AG10803 (cell line): ENCODE measurements around the gene SH3RF1.
A peak's percentile ranks its signal among the peaks of the same experiment; 100 is the strongest.

Experiments used
- DNase-seq: peaks from one replicate; pipeline ENCODE4 v3.0.0; 2010; ENCODE audit warnings: low read depth
- H3K4me3 ChIP-seq: 2 replicates; pipeline ENCODE4 v1.5.1; 2011; ENCODE audit warnings: mild to moderate bottlenecking, low read length, control low read depth
- TF ChIP-seq, protein P1 (sequence below): conservative IDR thresholded peaks from 2 replicates; pipeline ENCODE4 v1.5.1; 2011; ENCODE audit warnings: mild to moderate bottlenecking, low read length, control low read depth, inconsistent platforms

SH3RF1 gene

DNA sequence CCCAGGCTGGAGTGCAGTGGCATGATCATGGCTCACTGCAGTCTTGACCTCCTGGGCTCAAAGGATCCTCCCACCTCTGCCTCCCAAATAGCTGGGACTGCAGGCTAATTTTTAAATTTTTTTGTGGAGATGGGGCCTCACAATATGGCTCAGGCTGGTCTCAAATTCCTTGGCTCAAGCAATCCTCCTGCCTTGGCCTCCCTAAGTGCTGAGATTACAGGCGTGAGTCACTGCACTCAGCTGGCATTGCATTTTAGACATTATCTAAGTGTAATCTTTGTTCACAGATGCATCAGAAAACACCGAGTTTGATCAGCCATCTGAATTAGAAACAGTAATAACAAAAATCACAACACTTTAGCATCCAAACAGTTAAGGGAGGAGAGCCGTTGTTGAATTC is 207.3 kb downstream of the SH3RF1 start:
- no peak for DNase-seq
- H3K4me3 ChIP-seq = no peak overlapping the region
- TF ChIP-seq, protein P1, sequence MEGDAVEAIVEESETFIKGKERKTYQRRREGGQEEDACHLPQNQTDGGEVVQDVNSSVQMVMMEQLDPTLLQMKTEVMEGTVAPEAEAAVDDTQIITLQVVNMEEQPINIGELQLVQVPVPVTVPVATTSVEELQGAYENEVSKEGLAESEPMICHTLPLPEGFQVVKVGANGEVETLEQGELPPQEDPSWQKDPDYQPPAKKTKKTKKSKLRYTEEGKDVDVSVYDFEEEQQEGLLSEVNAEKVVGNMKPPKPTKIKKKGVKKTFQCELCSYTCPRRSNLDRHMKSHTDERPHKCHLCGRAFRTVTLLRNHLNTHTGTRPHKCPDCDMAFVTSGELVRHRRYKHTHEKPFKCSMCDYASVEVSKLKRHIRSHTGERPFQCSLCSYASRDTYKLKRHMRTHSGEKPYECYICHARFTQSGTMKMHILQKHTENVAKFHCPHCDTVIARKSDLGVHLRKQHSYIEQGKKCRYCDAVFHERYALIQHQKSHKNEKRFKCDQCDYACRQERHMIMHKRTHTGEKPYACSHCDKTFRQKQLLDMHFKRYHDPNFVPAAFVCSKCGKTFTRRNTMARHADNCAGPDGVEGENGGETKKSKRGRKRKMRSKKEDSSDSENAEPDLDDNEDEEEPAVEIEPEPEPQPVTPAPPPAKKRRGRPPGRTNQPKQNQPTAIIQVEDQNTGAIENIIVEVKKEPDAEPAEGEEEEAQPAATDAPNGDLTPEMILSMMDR = no peak

DNA sequence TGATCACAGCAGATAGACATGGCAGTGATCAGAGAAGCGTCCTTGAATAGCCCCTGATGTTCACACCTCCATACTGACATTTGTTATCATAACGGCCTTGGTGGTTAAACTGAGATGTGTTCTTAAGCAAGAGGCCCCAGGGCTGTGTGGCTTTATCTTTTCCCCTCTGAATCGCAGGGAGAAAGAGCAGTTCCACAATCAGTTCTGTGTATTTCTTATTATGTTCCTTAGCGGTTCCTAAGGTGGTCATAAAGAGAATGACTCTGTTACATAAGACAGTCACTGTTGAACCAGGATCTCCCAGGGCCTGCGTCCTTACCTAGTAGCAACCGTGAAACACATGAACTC is 207.9 kb downstream of the SH3RF1 start:
- DNase-seq = no peak
- no peak overlapping the region for H3K4me3 ChIP-seq
- TF ChIP-seq, protein P1 = no peak

DNA sequence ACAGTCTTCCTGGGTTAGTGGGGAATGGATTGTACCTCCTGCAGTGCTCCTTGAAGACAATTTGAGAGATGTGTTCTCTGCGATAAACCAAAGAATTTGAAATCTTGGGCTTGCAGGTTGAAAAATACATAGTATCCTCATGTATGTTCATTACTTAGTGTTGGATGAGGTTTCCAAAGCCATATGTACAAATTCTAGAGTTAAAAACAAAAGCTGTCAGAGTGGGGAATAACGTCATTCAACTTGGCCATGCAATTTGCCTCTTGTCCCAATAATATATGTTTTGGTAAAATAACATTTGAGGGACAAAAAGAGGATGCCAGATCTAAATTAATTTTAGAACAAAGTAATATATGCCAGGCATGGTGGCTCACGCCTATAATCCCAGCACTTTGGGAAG is 209.4 kb downstream of the SH3RF1 start:
- H3K4me3 ChIP-seq = no peak overlapping the region
- no peak for DNase-seq
- TF ChIP-seq, protein P1 = no peak

DNA sequence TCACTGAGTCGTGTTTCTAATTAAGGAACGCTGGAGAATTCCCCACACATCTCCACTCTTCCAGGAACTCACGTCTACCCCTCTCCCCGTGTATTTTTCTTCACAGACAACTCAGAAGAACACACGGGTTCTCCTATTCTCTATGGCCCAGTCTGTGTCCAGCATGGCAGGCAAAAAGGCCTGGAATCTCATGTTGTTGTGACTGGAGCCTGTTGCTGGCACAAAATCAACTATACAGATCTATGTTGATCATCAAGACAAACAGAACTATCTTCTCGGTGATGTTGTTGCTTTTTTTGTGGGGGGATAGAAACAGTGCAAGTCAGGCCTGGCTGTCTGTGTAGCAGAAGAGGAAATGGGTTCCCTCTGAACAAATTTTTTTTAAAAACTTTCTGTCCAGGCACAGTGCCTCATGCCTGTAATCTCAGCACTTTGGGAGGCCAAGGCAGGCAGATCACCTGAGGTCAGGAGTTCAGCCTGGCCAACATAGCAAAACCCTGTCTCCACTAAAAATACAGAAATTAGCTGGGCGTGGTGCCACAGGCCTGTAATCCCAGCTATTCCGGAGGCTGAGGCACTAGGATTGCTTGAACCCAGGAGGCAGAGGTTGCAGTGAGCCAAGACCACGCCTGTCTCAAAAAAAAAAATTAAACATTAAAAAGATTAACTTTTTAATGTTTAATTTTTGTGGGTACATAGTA is 210.2 kb downstream of the SH3RF1 start:
- no peak overlapping the region for H3K4me3 ChIP-seq
- peak; percentile 51 for DNase-seq
- TF ChIP-seq, protein P1 = no peak

DNA sequence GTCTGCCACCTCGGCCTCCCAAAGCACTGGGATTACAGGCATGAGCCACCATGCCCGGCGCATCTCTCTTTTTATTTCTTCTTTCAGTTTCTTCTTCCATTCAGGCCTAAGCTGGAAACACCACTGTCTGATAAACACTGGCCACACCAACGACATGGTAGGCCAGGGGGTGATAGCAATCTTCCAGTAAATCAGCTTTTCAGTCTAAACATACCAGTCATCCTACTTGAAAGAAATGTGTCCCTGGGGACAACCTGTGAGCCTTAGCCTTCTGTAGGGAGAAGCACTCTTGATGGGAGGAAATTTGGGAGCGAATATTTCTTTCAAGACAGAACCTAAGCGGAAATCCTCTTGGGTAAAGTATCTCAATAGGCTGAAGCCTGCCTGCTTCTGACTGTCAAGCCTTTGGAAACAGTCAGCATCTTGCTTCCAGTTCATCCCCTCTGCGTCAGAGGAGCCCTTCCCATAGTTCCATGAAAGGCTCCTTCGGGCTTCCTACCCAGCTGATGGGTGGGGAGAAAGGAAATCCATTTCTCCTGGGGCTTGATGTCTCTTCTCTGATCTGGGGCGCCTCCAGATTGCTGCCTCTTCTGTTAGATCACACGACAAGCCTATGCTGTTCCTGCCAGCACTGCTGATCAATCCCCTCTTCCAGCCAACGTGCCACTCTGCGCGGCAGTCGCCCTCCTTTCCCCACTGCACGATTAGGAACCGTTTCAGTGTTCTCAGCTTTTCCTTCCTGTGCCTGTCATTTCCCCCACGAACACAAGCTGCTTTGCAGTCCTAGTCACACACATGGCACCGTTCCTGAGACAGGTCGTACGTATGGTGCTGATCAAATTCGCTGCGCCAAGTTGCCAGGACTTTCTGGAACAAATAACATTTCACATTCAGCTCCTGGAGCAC is 211.2 kb downstream of the SH3RF1 start:
- H3K4me3 ChIP-seq = peak overlapping the region; percentile 38
- TF ChIP-seq, protein P1 = no peak

DNA sequence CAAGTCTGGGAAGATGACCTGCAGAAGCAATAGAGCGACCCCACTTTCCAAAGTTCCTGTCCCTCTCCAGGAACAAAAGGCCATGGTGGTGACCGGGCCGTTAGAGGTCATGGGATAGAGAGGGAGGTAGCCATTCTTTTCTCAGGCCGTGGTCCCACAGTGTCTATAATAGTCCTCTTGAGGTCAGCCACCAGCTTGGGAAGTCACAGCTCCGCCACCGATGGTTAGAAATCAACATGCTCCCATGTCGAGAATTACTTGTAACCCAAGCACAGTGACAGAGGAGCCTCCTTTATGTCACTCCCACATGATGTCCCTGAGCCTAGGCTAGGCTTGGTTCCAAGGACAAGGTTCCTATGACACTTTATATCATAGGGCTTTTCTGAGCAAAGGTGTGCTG is 212.4 kb downstream of the SH3RF1 start:
- no peak overlapping the region for H3K4me3 ChIP-seq
- DNase-seq = no peak
- TF ChIP-seq, protein P1 = no peak

More for the DNA sequence above, 211.2 kb downstream of the SH3RF1 start:
- DNase-seq = peak; percentile 72
